ELF-1 (cell line): Measurements from ENCODE around the gene CRISP2.
A peak's percentile ranks its signal among the peaks of the same experiment; 100 is the strongest.
"Not testable (repeated sequence)": the region's sequence is repeated elsewhere in the genome, so short reads cannot be mapped to it uniquely, and the experiment has no call there.

ENCODE experiments used
- DNase-seq: peaks from one replicate; pipeline ENCODE4 v3.0.0-alpha.2; 2016; ENCODE audit warnings: low read depth, low spot score

CRISP2 gene, protein sequence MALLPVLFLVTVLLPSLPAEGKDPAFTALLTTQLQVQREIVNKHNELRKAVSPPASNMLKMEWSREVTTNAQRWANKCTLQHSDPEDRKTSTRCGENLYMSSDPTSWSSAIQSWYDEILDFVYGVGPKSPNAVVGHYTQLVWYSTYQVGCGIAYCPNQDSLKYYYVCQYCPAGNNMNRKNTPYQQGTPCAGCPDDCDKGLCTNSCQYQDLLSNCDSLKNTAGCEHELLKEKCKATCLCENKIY

DNA sequence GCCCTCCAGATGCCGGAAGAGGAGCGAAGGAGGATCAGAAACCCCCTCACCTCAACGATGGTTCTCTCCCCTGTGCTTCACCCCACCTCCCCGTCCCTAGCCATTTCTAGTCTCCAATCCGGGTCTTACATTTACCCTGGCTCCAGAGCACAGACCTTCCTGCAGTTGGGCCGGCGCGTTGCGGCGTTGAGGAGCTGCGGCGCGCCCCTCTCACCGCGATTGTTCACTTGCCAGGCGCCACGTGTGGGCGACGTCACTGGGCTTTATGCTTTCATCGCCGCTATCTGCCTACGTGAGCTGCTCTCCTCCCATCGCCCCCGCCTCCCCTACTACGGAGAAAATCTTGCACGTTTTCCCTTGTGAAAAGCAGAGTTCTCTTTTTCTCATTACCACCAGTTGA is at the start of gene CRISP2:
TSS of gene CRISP2 (minus strand) at position 198 of the 400 bp plus-strand sequence. CDS start 4,347 bp downstream, outside the sequence.
- peak; percentile 39 for DNase-seq

DNA sequence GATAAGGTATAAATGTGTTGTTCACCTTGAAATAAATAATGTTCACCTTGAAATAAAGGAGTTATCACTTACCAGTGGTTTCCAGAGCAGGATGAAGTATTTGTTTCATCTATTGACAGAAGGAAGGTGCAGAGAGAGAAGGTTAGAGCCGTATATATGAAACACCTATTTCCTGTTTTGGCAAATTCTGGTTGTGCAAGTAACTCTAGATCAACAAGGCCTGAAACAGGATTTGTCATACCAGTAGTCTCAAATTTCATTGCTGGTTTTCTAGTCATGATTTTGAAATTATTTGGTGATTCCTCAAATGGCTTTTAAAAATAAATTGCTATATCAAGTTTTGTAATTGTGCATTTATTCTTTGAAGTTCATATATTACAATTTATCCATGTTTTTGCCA is 30.9 kb upstream of the CRISP2 start, which contains the start of gene CRISP3:
TSS of gene CRISP3 (minus strand) at position 130 of the 400 bp plus-strand sequence. CDS start at position 109, 21 bp downstream.
- DNase-seq, result no peak

DNA sequence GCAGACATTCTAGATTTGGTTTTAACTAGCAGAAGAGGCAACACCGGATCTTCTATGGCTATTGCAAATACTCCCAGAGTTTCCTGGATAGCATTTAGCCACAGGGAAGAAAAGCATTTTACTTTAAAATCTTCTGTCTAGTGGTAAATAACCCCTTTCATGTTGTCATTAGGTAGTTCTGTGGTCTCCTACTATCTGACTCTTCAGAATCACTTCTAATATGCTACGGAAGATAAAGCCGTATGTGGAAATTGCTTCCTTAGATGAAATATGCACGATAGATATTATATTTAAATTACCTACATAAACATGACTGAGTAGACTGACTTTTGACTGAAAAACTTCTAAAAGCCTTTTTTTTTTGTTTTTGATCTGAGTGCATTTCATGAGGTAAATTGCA is 30.1 kb upstream of the CRISP2 start:
- no peak for DNase-seq

DNA sequence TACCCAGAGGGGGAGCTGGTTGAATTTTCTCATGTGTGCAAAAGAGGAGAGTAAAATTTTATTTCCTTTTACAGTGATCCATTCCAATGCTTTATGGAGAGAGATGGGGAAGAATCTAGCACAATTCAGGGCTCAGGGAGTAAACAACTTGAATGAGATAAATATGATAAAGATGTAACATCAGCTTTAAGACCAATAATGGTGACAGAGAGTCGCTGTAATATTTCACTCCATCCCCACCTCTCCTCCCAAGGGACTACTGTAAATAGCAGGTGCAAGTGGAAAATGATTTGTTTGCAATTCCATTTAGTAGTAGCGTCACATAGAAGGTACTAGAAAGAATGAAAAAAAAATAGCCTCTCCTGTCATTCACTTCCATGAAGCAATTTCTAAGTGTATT is 26.1 kb upstream of the CRISP2 start:
- DNase-seq, result no peak

DNA sequence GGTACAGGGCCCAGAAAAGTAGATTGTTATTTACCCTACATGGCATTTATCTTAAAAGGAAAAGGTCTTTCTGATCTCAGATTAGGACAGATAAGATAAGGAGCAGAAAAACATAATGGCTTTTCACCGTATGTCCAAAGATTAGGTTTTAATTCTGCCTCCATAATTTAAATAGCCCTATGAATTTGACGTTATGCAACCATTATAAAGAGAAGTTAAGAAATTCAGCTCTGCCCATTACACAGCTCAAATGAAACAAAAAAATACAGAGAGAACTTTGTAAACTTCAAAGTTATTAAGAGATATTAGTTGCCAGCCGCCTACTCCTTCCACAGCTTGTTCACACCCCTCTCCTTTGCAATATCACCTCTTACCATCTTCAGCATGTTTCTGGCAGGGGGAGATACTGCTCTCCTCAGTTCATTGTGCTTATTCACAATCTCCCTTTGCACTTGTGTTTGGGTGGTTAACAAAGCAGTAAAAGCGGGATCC is 22.7 kb upstream of the CRISP2 start:
- no peak for DNase-seq

DNA sequence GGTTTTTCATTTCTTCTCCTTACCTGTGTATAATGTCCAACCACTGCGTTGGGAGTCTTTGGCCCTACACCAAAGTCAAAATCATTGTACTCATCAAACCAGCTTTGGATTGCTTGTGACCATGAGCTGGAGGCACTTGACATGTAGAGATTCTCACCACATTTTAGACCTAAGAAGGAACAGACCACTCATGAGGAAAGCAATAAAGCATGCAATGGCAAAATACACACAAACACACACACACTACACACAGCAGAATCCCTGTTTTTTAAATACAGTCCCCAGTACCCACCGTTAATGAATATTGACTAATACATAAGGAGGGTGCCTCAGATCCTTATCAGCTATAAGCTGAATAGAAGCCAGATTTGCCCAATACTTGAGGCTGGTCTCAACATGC is 20.3 kb upstream of the CRISP2 start:
- DNase-seq, result no peak

DNA sequence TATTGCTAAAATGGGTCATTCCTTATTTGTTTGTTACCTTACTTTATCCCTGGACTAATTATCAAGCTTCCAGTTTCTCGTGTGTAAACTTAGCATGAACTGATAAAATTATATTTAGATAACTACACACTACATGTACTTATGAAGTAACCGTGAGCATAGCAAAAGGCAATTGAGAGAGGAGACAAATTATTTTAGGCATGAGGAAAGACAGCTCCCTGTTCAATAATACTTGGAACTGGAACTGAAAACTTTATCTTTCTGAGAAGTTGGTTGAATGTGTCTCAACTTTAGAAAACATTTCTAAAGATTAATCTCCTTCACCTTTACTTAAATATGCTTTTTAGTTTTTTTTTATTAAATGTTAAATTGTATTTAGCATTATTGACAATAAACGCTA is 19.4 kb upstream of the CRISP2 start:
- no peak for DNase-seq

DNA sequence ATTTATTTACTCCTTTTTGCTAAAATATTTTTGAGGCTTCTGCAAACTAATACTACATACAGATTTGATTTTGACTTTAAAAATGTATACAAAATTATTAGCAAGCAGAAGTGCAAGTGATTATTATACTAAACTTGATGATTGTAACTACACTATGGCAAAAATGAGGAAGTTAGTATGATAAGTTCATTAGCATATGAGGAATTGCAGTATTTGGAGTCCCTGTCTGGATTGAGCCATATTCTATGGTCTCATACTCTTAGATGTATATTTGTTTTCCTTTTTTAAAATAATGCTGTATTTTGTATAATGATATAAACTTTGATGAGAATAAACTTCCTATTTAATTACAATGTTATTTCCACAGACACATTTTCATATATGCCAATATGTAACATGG is 16.9 kb upstream of the CRISP2 start:
- DNase-seq, result no peak

DNA sequence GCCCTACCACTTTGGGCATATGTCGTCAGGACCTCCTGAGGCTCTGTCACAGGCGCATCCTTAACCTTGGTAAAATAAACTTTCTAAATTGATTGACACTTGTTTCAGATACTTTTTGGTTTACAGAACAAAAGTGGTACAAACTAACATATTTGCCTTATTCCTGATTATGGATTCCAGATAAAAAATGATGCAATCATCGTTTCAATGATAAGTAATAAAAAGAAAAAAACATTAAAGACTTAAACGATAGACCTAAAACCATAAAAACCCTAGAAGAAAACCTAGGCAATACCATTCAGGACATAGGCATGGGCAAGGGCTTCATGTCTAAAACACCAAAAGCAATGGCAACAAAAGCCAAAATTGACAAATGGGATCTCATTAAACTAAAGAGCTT is 10.6 kb upstream of the CRISP2 start:
- not testable (repeated sequence) for DNase-seq

DNA sequence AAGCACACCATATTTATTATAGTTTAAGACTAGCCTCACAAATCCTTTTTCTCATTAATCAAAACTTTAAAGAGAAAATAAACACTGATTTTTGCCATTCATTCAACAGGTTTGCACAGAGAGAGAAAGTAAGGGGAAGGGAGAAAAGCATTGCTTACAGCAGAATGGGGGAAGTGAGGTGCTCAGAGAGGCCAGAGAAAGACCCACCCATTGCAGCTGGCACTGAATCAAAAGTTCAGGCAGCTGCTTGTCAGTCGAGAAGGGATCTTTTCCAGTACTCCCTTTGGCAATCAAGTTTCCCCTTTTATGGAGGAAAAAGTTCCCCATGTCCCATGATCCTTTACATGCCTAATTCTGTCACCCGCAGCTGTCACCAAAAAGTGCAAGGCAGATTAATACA is 8.0 kb upstream of the CRISP2 start:
- DNase-seq, result no peak

DNA sequence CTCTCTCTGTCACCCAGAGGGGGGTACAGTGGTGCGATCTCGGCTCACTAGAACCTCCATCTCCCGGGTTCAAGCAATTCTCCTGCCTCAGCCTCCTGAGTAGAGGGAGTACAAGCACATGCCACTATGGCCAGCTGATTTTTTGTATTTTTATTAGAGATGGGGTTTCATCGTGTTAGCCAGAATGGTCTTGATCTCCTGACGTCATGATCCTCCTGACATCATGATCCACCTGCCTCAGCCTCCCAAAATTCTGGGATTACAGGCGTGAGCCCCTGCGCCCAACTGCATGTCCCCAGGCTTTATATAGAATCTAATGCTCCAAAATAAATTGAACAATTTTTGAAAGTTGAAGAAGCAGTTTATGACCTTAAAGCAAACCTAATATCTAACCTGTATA is 7.0 kb upstream of the CRISP2 start:
- no peak for DNase-seq

DNA sequence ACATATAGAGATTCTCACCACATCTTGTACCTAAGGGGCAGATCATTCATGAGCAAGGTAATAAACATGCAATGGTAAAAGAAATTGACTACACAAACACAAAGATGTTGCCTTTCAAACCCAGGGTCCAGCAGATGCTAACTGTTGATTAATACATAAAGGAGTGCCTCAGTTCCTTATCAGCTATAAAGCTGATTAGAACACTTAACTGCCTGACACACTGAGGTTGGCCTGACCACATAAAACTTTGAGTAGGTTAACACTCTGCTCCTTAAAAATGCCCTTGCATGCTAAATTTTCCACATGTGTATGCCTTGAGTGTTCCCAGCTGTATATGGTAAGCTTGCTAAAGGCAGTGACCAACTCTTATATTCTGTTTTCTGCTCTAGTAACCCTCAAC is 14.9 kb downstream of the CRISP2 start:
- no peak for DNase-seq

DNA sequence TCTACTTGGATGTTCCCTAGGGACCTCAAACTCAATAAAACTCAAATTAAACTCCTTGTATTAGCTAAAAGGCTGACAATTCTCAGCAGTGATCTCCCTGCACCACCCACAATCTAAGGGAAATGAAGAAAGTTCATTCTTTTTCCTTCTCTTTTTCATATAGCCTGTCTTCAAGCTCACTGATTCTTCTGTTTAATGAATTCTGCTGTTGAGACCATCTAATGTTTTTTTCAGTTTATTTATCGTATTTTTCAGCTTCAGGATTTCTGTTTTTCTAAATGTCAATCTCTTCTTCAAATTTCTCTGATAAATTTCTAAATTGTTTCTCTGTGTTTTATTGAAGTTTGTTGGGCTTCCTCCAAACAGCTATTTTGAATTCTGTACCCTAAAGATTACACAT is 19.8 kb downstream of the CRISP2 start:
- DNase-seq, result no peak

DNA sequence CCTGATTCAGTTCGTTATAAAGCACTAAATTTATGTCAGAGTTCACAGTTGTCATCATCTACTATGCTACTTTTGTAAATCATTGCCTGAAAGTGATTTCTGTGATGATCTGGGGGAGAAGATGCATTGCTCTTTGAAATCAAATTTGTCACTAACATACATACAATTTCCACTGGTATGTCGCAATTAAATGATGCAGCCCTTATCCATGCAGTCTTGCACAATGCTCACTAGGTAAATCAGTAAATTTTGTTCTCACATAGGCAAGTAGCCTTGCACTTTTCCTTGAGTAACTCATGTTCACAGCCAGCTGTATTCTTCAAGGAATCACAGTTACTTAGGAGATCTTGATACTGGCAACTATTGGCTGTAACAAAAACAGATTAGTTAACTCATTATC is 20.8 kb downstream of the CRISP2 start:
- DNase-seq, result no peak

DNA sequence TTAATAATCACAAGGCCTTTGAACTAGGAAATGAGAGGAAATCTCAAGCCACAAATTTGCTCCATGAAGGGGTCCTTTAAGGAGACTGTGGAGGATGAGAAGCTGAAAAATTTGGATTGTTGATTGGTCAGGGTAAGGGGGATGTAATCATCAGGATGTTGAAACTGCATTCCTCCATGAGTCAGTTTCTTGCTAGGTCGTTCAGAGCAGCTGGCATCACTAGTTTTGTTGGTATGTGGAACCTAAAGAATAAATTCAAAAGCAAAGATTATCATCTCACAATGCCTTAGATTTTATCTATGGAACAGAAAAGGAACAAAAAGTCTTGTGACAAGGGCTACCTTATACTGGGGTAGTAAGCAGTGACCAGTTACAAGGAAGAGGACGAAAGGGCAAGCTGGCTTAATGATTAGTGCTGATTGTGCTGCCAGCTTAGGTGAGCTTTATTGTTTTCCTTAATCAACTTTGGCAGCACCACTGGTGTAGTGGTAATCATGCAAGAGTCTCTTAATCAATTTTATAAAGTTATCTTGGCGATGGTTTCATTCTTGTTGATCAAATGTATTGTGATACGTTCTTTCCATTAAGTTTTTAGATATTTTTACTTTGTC is 36.6 kb downstream of the CRISP2 start:
- no peak for DNase-seq

DNA sequence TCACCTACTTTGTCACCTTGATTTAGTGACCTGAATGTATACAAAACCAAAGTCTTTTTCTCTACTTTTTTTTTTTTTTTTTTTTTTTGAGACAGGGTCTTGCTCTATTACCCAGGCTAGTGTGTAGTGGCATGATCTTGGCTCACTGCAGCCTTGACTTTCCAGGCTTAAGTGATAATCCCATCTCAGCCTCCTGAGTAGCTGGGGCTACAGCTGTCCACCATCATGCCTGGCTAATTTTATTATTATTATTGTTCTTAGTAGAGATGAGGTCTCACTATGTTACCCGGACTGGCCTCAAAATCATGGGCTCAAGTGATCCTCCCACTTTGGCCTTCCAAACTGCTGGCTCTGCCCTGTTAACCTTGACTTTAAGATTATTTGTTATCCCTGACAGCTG is 37.5 kb downstream of the CRISP2 start:
- no peak for DNase-seq

DNA sequence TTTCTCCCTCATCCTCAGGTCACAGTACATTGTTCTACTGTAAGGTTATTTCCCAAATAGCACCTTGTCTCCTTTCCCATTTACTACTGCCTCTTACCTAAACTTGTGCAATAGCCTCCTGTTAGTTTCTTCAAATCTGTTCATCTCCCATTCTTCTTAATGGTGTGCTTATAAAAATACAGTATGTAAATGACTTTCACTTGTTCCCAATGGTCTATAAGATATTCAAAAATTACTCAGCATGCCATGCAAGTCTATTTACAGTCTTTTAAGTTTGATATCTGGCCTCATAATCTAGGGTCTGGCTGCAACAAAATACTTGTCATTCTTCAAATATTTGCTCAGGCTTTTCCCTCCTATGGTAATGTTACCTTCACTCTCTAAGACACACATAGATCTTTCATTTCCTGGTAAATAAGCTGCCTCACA is 45.2 kb downstream of the CRISP2 start:
- no peak for DNase-seq

DNA sequence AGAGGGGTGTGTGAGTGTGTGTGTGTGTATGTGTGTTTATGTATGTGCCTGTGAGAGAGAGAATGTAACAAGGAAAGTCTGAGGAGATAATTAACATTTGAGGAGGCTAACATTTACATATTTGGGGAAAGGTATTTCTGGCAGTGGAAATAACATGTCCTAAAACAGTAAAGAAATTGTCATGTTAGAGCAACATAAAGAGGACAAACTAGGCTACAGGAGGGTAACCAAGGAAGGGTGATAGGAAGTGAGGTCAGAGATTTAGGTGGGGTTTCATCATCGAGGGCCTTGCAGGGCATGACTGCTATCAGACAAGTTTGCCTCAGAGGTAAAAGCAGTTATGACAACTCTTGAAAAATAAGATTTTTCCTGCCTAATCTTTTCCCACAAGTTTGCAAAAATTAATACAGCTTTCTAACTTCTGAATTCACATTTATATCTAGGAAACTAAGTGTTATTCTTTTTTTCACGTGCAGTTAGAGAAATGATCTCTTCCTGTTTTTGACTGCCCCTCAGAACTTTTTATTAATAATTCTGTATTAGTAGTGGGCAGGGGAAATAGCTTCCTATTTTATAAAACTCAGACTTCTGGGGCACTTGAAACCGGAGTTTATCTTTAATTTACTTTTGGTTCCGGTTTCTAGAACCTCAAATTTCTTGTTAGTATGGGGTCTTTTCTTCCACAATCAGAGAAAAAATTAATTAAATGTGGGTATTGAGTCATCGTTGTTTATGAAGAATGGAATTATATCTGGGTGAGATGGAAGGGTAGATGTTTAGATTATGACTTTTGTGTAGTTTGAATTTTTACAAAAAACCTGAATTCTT is 46.2 kb downstream of the CRISP2 start:
- DNase-seq, result no peak

DNA sequence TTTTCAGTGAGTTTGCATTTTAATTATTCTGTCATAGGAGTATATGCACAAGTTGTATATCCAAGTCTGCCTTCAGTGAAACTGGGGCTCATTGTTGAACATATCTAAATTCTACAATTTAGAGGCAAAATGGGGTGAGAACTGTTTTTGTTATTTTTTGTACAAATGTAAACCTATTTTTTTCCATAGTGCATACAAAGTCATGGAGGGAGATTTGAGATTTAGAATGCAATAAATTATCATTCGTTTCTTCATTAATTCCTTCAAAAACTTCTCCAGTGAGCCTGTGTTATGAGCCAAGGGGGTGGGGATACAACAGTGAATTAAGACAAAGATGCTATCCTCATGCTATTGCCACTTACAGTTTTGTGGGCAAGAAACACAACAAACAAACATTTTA is 46.9 kb downstream of the CRISP2 start:
- no peak for DNase-seq

DNA sequence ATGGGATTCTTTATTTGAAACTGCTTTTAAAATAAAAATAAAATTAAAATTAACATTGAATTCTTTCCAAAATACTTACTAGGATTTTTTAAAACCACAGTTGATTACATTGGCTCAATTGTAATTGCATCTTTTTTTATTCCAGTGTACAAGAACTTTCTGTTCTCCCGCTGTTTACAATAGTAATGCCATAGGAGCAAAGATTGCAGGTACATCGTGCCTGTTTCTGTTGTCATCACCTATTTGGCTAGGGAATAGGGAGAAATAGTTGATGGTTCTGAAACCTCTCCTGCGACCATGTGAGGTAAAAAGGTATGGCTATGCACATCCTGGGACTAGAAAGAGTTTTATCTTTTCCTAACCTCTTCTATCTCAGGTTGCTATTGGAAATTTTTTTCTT is 48.5 kb downstream of the CRISP2 start:
- no peak for DNase-seq

DNA sequence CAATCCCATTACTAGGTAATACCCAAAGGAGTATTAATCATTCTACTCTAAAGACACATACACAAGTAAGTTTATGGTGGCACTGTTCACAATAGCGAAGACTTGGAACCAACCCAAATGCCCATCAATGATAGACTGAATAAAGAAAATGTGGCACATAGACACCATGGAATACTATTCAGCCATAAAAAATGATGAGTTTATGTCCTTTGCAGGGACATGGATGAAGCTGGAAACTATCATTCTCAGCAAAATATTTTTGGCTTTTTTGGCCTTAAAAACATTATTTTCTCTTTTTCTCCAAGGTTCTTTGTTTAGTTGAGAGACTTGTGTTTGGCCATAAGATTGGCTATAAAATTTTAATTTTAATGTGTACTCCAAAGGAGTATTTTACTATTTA is 49.3 kb downstream of the CRISP2 start:
- not testable (repeated sequence) for DNase-seq

DNA sequence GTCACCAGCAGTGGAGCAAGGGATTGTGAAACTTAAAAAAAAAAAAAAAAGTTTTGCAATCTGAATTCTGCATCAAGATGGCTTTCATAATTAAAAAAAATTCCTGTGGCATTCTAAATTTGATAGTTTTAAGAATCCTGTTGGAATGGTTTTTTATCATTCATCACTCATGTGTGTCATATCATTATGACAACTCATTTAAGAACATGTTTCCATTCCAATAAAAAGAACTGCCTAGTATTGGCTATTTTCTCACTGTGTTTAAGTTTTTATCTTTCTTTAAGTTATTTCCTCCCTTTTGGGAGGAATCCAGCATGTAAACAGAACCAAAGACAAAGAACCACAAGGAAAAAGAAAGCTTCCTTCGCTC is 50.5 kb downstream of the CRISP2 start:
- no peak for DNase-seq
